Cerebellar cortex (tissue), 1 donor: ENCODE data around the gene RSPO3.
"Not testable (repeated sequence)": the region's sequence is repeated elsewhere in the genome, so short reads cannot be mapped to it uniquely, and the experiment has no call there.

Experiments used
- DNase-seq: peaks from one replicate; pipeline ENCODE4 v3.0.0-alpha.2; 2015; ENCODE audit warnings: low spot score

The RSPO3 gene, protein sequence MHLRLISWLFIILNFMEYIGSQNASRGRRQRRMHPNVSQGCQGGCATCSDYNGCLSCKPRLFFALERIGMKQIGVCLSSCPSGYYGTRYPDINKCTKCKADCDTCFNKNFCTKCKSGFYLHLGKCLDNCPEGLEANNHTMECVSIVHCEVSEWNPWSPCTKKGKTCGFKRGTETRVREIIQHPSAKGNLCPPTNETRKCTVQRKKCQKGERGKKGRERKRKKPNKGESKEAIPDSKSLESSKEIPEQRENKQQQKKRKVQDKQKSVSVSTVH

DNA sequence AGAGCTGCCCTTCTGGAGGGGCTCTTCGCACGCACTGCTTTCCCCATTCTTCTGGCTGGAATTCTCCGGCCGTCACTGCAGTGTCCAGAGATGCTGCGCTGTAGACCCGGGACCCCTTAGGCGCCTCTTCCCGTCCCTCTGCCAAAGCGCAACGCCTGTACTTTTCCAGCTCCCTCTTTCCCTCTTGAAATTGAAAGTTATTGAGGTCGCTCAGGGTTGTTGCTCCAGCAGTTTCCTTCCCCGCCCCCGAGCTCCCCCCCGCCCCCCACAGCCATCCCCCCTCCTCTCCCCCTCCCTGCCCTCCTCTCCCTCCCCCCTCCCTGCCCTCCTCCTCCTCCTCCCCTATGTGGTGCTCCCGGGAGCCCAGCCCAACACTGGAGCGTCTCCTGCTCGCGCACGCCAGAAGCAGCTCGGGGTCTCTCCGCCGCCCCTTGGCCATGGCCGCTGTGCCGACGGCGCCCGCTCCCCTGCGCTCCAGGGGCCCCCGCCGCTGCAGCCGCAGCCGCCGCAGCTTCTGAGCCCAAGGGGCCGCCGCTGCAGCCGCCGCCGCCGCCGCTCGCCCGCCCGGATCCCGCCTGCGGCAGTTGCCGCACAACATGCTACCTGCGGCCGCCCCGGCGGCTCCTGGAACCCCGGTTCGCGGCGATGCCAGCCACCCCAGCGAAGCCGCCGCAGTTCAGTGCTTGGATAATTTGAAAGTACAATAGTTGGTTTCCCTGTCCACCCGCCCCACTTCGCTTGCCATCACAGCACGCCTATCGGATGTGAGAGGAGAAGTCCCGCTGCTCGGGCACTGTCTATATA is at the start of gene RSPO3:
Gene RSPO3 (plus strand): TSS at position 374 of the 804 bp plus-strand sequence. CDS start 522 bp downstream, outside the sequence.
- DNase-seq: peak; percentile 36

DNA sequence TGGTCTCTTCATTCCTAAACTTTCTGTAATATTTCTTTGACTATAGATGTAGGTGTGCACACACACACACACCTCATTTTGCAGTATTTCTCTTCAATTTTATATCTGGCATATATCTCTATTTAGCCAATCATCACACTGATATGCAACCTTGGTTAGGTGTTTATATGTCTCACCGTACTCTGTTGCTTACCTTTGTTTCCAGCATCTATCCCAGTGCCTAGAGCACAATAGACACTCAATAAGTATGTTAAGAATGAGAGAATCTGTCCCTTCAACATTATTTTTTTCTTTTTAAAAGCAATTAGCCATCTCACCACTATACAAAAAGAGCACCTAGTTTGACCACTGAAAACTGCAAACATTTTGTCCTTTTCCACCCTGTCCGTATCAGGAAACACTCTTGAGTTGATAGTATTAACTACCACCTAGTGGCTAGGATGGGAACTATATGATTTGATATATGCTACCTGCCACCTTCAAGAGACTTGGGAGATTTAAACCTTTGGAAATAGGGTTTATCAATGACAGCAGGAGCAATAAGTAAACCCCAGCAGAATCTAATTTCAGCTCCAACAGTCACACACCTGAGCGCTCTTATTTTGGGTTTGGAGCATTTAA is 48.7 kb upstream of the RSPO3 start:
- DNase-seq: peak; percentile 26

DNA sequence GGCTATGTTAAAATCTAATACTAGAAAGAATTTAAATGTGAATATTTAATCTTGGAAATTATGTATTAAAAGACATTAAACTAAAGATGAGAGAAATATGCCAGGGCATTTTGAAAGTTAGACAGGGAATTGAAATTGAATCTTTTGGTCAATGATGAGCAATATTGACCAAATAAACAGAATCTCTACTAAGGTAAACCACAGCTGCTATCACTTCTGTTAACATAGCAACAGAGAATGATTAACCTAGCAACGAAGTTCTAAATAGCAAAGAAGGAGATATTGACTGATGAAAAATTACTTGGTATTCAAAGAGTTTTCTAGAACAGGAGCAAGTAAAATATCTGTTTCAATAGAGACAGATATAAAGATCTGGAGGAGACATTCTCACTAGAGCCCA is 45.2 kb upstream of the RSPO3 start:
- DNase-seq: no peak

DNA sequence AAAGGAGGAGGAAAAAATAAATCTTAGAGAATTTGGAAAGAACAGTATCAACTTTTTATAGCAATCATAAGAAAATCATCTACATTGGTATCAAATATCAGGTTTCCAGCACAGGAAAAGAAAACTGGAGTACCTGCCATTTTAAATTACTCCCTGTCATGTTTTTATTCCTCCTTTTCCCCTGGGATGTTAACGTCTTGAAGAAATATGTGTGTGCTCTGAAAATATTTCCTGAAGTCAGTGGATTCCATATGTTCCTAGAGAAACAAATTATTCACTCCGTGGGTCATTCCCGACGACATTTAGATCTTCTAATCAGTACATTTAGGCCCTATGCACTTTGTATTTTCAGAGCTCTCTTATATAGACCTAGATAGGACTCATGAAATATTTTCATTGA is 42.0 kb upstream of the RSPO3 start:
- no peak for DNase-seq

DNA sequence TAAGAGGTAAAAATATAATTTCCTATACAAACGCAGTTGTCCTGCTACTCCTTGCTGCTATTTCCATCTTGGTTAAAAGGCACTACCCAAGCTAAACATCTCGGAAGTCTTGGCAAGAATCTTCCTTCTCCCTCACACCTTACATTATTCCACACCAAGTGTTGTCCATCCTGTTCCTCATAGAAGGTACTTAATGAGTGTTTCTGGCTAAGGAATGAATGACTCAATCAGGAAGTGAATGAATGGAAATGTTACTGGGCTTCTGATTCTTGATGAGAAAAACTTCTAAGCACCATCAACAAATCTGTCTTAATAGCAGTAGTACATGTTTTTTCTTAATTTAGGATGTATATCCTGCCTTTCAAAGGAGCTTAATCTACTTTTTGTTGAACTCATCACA is 40.6 kb upstream of the RSPO3 start:
- DNase-seq: no peak

DNA sequence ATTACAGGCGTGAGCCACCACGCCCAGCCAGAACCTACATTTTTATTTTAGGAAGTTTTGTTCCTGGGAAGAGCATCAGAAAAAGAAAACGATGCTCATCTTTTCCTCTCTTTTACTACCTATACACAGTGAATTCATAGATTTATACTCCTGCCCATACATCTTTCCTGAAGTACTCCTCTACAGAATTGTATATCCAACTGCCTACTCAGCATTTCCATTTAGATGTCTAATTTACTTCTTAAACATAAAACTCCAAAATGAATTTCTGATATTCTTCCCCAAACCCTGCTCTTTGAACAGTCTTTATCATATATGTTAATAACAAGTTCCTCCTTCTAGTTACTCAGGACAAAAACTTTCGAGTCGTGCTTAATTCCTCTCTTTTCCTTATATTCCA is 39.8 kb upstream of the RSPO3 start:
- no peak for DNase-seq

DNA sequence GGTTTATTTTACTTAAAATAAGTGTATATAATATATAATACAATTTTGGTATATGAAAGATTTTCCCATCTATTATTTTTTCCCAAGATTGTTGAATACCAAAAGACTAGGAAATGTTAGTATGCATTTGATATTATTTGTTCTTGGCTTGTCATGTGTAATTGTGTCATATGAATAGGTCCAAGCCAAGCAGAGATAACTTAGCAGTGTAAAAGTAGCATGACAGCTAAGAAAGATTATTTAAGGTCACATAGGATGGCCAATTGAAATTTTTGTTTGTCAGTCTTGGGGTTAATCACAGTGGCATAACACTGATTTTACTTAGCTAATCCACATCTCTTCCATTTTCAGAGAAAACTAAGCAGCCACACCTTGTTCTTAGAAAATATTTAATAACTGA is 38.8 kb upstream of the RSPO3 start:
- DNase-seq: no peak

DNA sequence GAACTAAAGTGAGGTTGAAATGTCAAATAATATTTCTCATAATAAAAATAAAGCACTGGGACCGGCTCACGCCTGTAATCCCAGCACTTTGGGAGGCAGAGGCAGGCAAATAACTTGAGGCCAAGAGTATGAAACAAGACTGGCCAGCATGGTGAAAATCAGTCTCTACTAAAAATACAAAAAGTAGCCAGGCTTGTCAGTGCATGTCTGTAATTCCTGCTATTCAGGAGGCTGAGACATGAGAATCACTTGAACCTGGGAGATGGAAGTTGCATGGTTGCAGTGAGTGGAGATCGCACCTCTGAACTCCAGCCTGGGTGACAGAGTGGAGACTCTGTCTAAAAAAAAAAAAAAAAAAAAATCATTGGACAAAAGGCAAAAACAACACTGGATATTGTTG is 38.4 kb upstream of the RSPO3 start:
- DNase-seq: no peak

DNA sequence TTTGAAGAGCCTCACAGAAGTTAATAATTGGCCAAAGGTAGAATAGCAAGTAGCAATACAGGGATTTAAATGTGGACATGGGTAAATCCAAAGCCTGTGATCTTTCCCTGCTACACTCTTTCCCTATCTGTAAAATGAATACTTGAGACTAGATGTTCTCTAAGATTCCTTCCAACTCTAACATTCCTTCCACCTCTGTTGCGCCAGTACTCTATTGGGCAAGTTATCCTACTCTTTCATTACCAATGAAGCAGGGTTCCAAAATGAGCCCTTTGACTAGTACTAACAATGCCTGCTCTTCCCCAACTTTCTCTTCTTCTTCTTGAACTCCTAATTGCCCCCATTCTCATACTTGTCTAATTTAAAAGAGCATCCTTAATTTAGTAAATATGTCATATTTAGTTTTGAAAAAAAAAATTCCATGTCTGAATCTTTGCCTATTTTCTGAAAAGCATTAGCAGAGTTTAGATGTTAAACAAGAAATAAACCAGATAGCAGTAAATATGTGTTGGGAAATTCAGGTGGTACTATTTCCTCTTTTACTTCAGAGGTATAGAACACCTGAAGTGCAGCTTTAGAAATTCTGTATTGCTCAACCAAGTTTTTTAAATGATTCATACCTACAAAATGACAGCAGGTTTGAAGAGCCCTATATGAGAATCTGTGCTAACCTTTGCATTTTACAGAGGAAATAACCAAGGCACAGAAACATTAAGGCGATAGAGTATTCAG is 35.1 kb upstream of the RSPO3 start:
- no peak for DNase-seq

DNA sequence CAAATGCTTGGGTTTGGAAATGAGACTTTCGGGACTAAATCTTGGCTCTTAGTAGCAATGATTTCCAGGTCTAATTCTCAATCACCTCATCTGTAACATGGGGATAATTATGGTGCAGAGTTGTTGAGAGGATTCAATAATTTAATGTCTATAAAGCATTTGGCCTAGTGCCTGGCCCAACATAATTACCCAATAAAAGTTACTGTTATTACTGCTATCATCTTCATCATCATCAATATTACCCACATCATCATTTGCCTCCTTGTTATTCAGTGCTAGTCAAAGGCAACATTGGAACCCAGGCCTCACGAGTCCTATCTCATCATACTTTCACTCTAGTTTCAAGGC is 34.5 kb upstream of the RSPO3 start:
- DNase-seq: no peak

DNA sequence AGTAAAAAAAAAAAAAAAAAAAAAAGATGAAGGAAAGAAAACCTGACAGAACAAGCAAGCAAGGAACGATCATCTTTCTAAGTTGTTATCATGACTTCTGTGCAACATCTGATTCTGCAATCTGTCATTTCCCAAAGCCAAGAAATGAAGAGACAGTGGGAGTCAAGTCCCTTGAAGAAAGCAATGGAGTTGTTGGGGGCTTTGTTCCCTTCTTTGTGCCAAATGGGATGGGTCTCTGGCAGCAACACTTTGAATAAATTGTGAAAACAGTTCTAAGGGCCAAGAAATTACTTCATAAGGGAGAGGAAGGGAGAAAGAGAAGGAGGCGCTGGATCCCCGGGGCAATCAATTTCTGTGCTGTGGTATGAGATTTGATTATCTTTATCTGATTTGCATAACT is 33.3 kb upstream of the RSPO3 start:
- DNase-seq: no peak

DNA sequence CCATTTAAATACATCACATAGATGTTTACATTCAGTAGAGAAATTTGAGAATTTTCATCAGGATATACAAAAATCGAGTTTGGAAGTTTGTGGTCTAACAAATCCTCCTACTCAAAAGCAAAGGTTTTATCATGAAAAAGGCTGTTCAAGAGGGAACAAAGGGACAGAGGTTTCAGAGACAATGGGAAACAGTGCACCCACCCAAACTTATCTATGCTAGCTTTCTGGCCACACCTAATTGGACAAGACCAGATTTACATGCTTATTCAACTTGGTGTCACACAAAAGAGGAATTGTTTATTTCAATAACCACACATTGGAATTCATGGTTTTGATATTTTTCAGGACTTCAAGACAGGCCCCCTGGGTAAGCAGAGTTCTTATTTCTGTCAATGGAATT is 28.4 kb upstream of the RSPO3 start:
- DNase-seq: no peak

DNA sequence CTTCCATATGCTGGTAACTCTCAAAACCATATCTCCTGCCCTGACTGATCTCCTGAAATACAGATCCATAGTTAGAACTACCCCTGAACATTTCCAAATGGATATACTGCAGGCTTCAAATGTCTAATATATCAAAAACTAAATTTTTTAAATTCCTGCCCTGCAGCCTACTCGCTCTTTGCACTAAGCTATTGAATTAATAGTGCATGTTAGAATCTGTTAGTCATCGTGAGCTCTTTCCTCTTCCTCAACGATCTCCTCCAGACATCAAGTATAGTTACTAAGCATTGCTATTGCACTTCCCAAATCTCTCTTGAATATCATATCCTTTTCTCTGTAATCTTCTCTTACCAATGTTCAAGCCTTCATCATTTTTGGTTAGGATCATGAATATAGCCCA is 26.0 kb upstream of the RSPO3 start:
- DNase-seq: no peak

DNA sequence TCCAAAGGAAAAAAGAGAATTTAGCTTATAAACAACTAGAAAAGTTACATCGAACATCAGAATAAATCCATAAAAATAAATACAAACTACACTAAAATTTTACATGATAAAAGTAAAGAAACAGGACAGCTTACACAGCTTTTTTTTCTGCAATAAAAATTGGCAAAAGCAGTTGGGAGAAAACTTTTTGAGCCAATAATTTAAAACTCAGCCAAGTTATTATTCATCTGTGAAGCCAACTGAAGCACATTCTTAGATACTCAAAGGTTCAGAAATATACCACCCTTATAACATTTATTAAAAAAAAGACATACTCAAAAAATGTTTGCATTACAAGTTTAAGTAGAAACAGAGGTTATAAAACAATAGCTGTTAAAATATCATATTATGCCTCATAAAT is 23.7 kb upstream of the RSPO3 start:
- DNase-seq: no peak

DNA sequence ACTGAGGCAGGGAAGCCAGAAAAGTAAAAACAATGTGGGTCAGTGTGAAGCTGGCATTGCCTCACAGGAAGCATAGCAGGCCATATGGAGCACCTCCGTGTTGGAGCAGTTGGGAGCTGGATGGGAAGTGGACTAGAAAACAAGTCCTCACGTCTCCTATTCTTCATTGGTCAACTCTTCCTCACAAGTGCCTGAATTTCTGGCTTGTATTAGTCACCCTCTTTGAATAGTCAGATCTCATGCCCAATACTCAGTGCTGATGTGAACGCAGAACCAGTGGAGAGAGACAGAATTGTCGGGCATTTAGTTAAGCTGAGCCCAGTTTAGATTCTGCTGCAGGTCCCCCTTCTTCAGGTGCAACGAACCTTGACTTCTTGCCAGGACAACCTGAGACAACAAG is 22.3 kb upstream of the RSPO3 start:
- peak; percentile 59 for DNase-seq

DNA sequence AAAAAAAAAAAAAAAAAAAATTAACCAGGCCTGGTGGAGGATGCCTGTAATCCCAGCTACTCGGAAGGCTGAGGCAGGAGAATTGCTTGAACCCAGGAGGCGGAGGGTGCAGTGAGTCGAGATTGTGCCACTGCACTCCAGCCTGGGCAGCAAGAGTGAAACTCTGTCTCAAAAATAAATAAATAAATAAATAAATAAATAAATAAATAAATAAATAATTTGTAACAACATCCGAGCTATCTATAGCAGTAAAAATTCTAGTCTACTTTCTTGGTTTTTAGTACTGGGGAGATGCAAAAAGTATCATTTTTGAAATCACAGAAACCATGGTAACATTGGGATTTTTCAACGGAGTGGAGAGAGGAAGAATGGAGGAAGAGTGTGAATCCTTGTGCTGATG is 21.0 kb upstream of the RSPO3 start:
- not testable (repeated sequence) for DNase-seq

DNA sequence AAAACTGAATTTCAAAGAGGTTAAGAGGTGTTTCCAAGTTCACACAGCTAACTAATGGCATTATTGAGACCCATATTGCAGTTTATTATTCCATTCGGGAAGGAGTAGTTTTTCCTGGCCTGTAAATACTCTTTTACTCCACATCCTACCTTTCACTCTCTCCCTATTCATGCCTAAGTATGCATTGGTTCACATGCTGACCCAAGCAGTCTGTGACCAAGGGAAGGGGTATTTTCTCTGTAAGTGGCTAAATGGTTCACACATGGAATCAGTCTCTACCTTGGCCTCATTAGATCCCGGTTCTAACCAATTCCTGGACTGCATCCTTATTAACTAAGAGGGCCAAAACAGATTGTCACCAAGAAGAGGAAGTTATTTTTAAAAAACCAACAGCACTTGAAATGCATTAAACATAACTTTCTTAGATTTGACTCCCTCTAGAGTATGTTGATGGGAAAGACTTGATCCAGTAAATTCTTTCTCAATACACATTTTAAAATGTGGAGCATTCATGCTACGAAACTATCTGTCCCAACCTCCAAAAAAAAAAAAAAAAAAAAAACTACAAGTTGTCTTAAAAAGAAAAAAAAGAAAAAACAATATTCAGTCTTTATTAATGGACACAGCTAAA is 17.8 kb upstream of the RSPO3 start:
- DNase-seq: peak; percentile 29

DNA sequence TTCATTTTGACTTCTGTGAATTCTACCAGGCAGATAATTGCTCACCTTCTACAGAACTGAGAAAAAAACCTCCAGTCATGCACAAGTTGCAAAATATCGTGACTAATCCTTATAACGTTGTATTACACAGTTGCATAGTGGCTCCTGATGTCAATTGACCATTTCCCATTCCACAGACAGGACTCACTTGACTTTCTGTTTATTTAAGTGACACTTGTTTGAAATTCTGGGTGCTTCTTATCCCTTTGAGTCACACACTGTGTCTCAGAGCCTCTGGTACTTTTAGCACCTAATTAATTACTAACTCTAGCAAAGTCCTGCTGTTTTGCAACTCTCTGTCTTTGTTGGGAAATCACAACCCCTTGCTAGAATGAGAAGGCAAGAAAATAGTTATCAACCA is 16.2 kb upstream of the RSPO3 start:
- DNase-seq: no peak

DNA sequence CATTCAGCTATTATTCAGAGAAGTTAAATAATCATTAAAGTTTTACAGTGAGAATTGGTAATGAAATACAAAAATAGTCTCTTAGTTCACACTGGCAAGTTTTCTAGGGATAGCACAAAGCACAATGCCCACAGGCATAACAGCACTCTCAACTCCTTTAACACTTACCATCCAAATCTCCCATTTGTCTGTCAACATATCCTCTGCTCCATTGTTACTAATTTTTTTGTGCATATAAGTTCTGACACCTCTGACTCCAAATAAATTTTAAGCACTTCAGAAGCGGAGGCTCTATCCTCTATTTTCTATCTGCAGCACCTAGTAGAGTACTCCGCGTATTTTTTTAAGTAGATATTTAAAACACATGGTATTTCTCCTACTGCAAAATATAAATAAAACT is 15.6 kb upstream of the RSPO3 start:
- no peak for DNase-seq

DNA sequence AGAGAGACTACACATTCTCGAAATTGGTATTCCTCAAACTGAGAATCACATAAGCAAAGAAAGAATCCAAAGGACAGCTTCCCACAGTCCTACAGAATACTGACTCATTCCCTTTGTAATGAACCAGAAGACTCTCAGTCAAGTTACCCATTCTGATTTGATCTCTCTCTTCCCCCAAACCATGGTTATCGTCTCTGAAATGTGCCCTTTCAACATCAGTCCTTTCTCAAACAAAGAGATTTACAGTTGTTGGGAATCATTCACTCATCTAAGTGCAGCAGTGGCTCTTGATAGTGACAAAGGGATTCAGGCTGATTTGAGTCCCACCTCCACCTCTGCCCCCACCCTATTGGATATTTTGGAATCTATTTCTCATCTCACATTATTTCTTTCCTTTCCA is 15.0 kb upstream of the RSPO3 start:
- DNase-seq: no peak

DNA sequence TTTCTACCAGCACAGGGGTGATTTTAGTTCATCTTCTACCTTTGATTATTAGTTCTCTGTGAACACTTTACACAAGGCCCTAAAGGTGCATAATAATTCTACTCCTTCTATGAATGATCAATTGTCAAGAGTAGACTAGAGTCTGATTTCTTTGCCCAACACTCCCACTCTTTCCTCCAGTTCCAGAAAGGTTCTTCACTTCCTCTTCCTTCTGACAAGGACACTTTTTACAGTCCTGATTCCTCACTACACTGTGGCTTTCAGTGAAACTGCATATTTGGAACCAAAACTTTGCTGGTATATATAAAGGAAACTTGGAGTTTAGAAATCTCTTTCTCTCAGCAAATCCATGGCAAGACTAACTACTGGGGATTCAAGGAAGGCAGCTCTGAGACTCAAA is 10.6 kb upstream of the RSPO3 start:
- DNase-seq: no peak

DNA sequence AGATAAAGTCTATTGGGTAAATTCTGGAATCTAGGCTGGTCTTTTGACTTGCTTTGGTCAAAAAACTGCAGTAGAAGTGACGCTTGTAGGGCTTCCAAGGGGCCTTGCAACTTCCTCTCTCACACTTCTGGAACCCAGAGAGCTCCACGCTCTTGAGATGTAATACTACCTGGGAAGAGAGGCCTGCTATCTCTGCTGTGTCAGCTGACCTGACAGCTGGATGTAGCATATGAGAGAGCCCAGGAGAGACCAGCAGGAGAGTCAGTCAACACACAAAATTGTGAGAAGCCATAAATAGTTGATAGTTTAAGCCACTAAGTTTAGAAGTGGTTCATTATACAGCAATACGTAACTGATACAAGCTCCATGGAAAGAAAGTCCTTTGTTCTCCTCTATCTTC is 7.8 kb upstream of the RSPO3 start:
- DNase-seq: no peak
